HCT116 (cell line): ENCODE data around the gene LPAR2. TPM values are rescaled to one million over a fixed set of nuclear protein-coding genes. Genes with fewer than 3 reads are reported as not detected.

Source experiments
- ATAC-seq: fragments of 200-7000 bp; cut with Tn5 transposase; 2 replicates; pipeline ENCODE4 v1.9.1; 2020; ENCODE audit warnings: mild to moderate bottlenecking, moderate library complexity
- BruUV-seq: library from RNA; stranded (reverse); fragments of 400-500 nt; replicated peaks from 2 replicates; lab custom pipeline; 2021; lab: Mats Ljungman, UMichigan
- CTCF ChIA-PET: fragments of 300-600 bp; sonication (Branson Sonifier 250); formaldehyde crosslinking; loops from one replicate; lab custom pipeline; 2021; ENCODE audit warnings: antibody characterized with exemption; lab: Charles Lee
- POLR2A ChIA-PET: fragments of 300-600, 350-600 bp; sonication (Branson Sonifier 250); formaldehyde crosslinking; loops from one replicate; lab custom pipeline; 2021; ENCODE audit warnings: antibody characterized with exemption; lab: Charles Lee
- RAD21 ChIA-PET, 2 experiments: fragments of 300-600 bp; sonication (Branson Sonifier 250); formaldehyde crosslinking; loops; one replicate each; lab custom pipeline; 2023; ENCODE audit warnings: low total read pairs in 2 of 2; ENCODE audit not compliant: uncharacterized antibody in 2 of 2, unreplicated experiment in 2 of 2, low non-redundant PET in 1 of 2; lab: Charles Lee
- DNase-seq: peaks from one replicate; pipeline ENCODE4 v3.0.0-alpha.2; 2010; ENCODE audit warnings: low read depth, low spot score
- H2AFZ ChIP-seq: fragments of 200-600 bp; shearing (Covaris generic), sonication (generic); 2 replicates; pipeline ENCODE4 v1.6.1; 2017; ENCODE audit warnings: low read depth, mixed run types, mixed read lengths, antibody characterized with exemption, low read length; ENCODE audit not compliant: poor library complexity, severe bottlenecking
- H3K27ac ChIP-seq: 2 replicates; pipeline ENCODE4 v1.5.1; 2012; ENCODE audit warnings: low read depth, low read length
- H3K27me3 ChIP-seq: fragments of 200-600 bp; sonication (generic); 2 replicates; pipeline ENCODE4 v1.6.1; 2016; ENCODE audit warnings: mixed run types, low read length, mixed read lengths; ENCODE audit not compliant: insufficient read depth
- H3K36me3 ChIP-seq, 2 experiments: fragments of 200-500 bp in 1 of 2; fragments of 200-600 bp in 1 of 2; sonication (Bioruptor generic) in 1 of 2; sonication (generic) in 1 of 2; 2 replicates each; pipeline versions ENCODE4 v1.5.1 to v1.6.1; 2014 to 2016; ENCODE audit warnings: low read length in 2 of 2, inconsistent platforms in 1 of 2, mixed read lengths in 1 of 2, mixed run types in 1 of 2; ENCODE audit not compliant: insufficient read depth in 2 of 2, control insufficient read depth in 1 of 2
- H3K4me1 ChIP-seq, 2 experiments: fragments of 200-600 bp in 1 of 2; sonication (generic) in 1 of 2; 2 replicates each; pipeline versions ENCODE4 v1.5.1 to v1.6.1; 2012 to 2017; ENCODE audit warnings: low read length in 2 of 2, inconsistent platforms in 1 of 2, mild to moderate bottlenecking in 1 of 2, mixed read lengths in 1 of 2, mixed run types in 1 of 2, moderate library complexity in 1 of 2; ENCODE audit not compliant: insufficient read depth in 2 of 2, control insufficient read depth in 1 of 2
- H3K4me2 ChIP-seq: fragments of 200-600 bp; sonication (generic); 2 replicates; pipeline ENCODE4 v1.6.1; 2017; ENCODE audit warnings: mixed run types, low read length, mixed read lengths
- H3K4me3 ChIP-seq, 2 experiments: fragments of 200-600 bp in 1 of 2; sonication (generic) in 1 of 2; replicated peaks in 1 of 2; 2 replicates each; pipeline ENCODE4 v1.5.1; 2011 to 2016; ENCODE audit warnings: low read length in 2 of 2, control low read depth in 1 of 2, low read depth in 1 of 2, mild to moderate bottlenecking in 1 of 2, mixed read lengths in 1 of 2, mixed run types in 1 of 2
- H3K79me2 ChIP-seq: fragments of 200-600 bp; sonication (generic); 2 replicates; pipeline ENCODE4 v1.6.1; 2017; ENCODE audit warnings: mild to moderate bottlenecking, mixed run types, low read length, moderate library complexity, mixed read lengths; ENCODE audit not compliant: insufficient read depth
- H3K9ac ChIP-seq: fragments of 200-600 bp; sonication (generic); 2 replicates; pipeline ENCODE4 v1.6.1; 2016; ENCODE audit warnings: low read length, mixed read lengths
- H3K9me2 ChIP-seq: fragments of 200-600 bp; sonication (generic), shearing (Covaris generic); 2 replicates; pipeline ENCODE4 v1.6.1; 2017; ENCODE audit warnings: mixed run types, mild to moderate bottlenecking, moderate library complexity; ENCODE audit not compliant: insufficient read depth
- H3K9me3 ChIP-seq, 2 experiments: fragments of 200-500 bp in 1 of 2; fragments of 200-600 bp in 1 of 2; sonication (Bioruptor generic) in 1 of 2; sonication (generic) in 1 of 2; 2 replicates each; pipeline ENCODE4 v1.6.1; 2014 to 2017; ENCODE audit warnings: low read length in 2 of 2, mixed read lengths in 2 of 2, inconsistent platforms in 1 of 2, low read depth in 1 of 2, mild to moderate bottlenecking in 1 of 2, mixed run types in 1 of 2, moderate library complexity in 1 of 2; ENCODE audit not compliant: control insufficient read depth in 1 of 2, insufficient read depth in 1 of 2
- H4K20me1 ChIP-seq: fragments of 200-600 bp; sonication (generic), shearing (Covaris generic); 2 replicates; pipeline ENCODE4 v1.6.1; 2017; ENCODE audit warnings: mixed run types, mild to moderate bottlenecking, moderate library complexity; ENCODE audit not compliant: insufficient read depth
- ATF3 ChIP-seq: IDR thresholded peaks from 2 replicates; pipeline ENCODE4 v1.6.1; 2012
- CBX3 ChIP-seq: IDR thresholded peaks from 2 replicates; pipeline ENCODE4 v1.6.1; 2012; ENCODE audit warnings: low read depth
- CEBPB ChIP-seq: IDR thresholded peaks from 2 replicates; pipeline ENCODE4 v1.6.1; 2012; ENCODE audit warnings: low read depth
- ELF1 ChIP-seq: IDR thresholded peaks from 2 replicates; pipeline ENCODE4 v1.6.1; 2012; ENCODE audit warnings: low read depth, borderline replicate concordance
- EZH2 ChIP-seq: fragments of 200-600 bp; sonication (generic); IDR thresholded peaks from 2 replicates; pipeline ENCODE4 v1.6.1; 2017; ENCODE audit warnings: antibody characterized with exemption, mixed run types
- JUND ChIP-seq: IDR thresholded peaks from 2 replicates; pipeline ENCODE4 v1.6.1; 2012
- MAX ChIP-seq: IDR thresholded peaks from 2 replicates; pipeline ENCODE4 v1.6.1; 2012
- POLR2A ChIP-seq: IDR thresholded peaks from 2 replicates; pipeline ENCODE4 v1.7.0; 2011; ENCODE audit warnings: borderline replicate concordance; ENCODE audit not compliant: insufficient read depth, insufficient read length; ENCODE audit errors: extremely low read depth
- SIN3A ChIP-seq: IDR thresholded peaks from 2 replicates; pipeline ENCODE4 v1.6.1; 2012; ENCODE audit warnings: low read depth
- SP1 ChIP-seq: IDR thresholded peaks from 2 replicates; pipeline ENCODE4 v1.6.1; 2012; ENCODE audit warnings: low read depth
- SRF ChIP-seq: IDR thresholded peaks from 2 replicates; pipeline ENCODE4 v1.6.1; 2012; ENCODE audit warnings: low read depth
- TCF7L2 ChIP-seq: IDR thresholded peaks from 2 replicates; pipeline ENCODE4 v1.7.0; 2011; ENCODE audit warnings: borderline replicate concordance, inconsistent platforms; ENCODE audit not compliant: insufficient read depth, insufficient read length; ENCODE audit errors: extremely low read depth
- YY1 ChIP-seq: IDR thresholded peaks from 2 replicates; pipeline ENCODE4 v1.6.1; 2011; ENCODE audit warnings: low read length, low read depth, moderate library complexity, mild to moderate bottlenecking; ENCODE audit not compliant: insufficient replicate concordance; ENCODE audit errors: extremely low read depth
- ZNF274 ChIP-seq: fragments of 200-500 bp; sonication (Bioruptor generic); IDR thresholded peaks from 2 replicates; pipeline ENCODE4 v1.6.1; 2014; ENCODE audit warnings: mild to moderate bottlenecking, low read depth, low read length, inconsistent platforms
- intact Hi-C: fragments of 100-400 bp; cut with micrococcal nuclease; formaldehyde crosslinking; loops from 2 replicates; pipeline ENCODE4 v1.10.0; 2022
- total RNA-seq: library from RNA; stranded (reverse); gene quantifications from one replicate; pipeline ENCODE4 v1.2.1, GENCODE V29; 2021; ENCODE audit not compliant: unreplicated experiment

LPAR2 gene
- total RNA-seq, 1 experiment from 2014 or later, result 28.2 TPM

GRCh38 chr19:19579533-19580361 lies 48.3 kb downstream of the LPAR2 start (continued):
- no peak for TF ChIP-seq ZNF274

GRCh38 chr19:19578252-19578651 lies 49.8 kb downstream of the LPAR2 start:
- POLR2A ChIA-PET, result no interaction called here
- no peak overlapping the region for H3K4me3 ChIP-seq
- peaks cover 7 to 22% of the 10 kb centered on the region in 2 experiments; a peak in 3 of 4 replicates for H3K4me1 ChIP-seq
- no peak for TF ChIP-seq ZNF274
- no peak for TF ChIP-seq CEBPB
- no peak for TF ChIP-seq POLR2A
- no peak for TF ChIP-seq YY1
- no peak for TF ChIP-seq CBX3
- TF ChIP-seq TCF7L2, result no peak
- no peak for TF ChIP-seq SIN3A
- no peak for TF ChIP-seq EZH2
- TF ChIP-seq SRF, result no peak
- TF ChIP-seq ATF3, result no peak
- TF ChIP-seq SP1, result no peak
- TF ChIP-seq MAX, result no peak
- no peak for TF ChIP-seq ELF1
- TF ChIP-seq JUND, result no peak
- TF ChIP-seq, all 23 proteins: peak for 0
- BruUV-seq, result no TSS peak
- no peaks in the 10 kb centered on the region for H3K9me3 ChIP-seq
- H3K79me2 ChIP-seq, result no peaks in the 10 kb centered on the region
- H2AFZ ChIP-seq, result no peak overlapping the region
- H3K4me2 ChIP-seq, result no peak overlapping the region
- H3K27ac ChIP-seq, result no peak overlapping the region
- no peak overlapping the region for H3K9ac ChIP-seq
- no peaks in the 10 kb centered on the region for H3K9me2 ChIP-seq
- no peaks in the 10 kb centered on the region for H3K27me3 ChIP-seq
- no peak for ATAC-seq
- H4K20me1 ChIP-seq, result no peaks in the 10 kb centered on the region
- ChIA-PET CTCF (interaction anchor here (0.8 kb wide), 1 partner anchor 25 kb away, joined by 3 read pairs; no protein-coding TSS in a partner anchor), RAD21 (interaction anchor here in 1 of 2 experiments (0.9 kb wide), 1 partner anchor 66 kb away, joined by 3 read pairs; the partner anchor contains the start of gene GMIP)
- intact Hi-C loops, result no loop called here
- no peaks in the 10 kb centered on the region for H3K36me3 ChIP-seq
- DNase-seq, result no peak
